SW480 (cell line): ENCODE results near the gene CENPK.
A peak's percentile ranks its signal among the peaks of the same experiment; 100 is the strongest.
"Not testable (repeated sequence)": the region's sequence is repeated elsewhere in the genome, so short reads cannot be mapped to it uniquely, and the experiment has no call there.

ENCODE experiments used
- DNase-seq: peaks from one replicate; pipeline ENCODE4 v3.0.0-alpha.2; 2016; ENCODE audit warnings: low spot score

The CENPK gene

GRCh38 chr5:65562731-65563701 lies at the start of gene CENPK, which contains the start of gene PPWD1:
Gene CENPK (minus strand): TSS chr5:65563168. CDS start chr5:65554907, 8,261 bp downstream.
Gene PPWD1 (plus strand): TSS chr5:65563296. CDS start chr5:65563311, 15 bp downstream.
- peak; percentile 93 for DNase-seq

GRCh38 chr5:65612298-65612907 lies 49.4 kb upstream of the CENPK start:
- DNase-seq: no peak

- no peak for DNase-seq
Measured at GRCh38 chr5:65611524-65611923, 48.6 kb upstream of the CENPK start.

GRCh38 chr5:65601761-65602160 lies 38.8 kb upstream of the CENPK start:
- DNase-seq: not testable (repeated sequence)

- DNase-seq: no peak
Measured at GRCh38 chr5:65588694-65589093, 25.7 kb upstream of the CENPK start.

- no peak for DNase-seq
Measured at GRCh38 chr5:65577141-65577540, 14.2 kb upstream of the CENPK start.

- no peak for DNase-seq
Measured at GRCh38 chr5:65570598-65571226, 7.7 kb upstream of the CENPK start.

- no peak for DNase-seq
Measured at GRCh38 chr5:65566505-65566904, 3.5 kb upstream of the CENPK start.

- DNase-seq: peak; percentile 21
Measured at GRCh38 chr5:65563777-65564176, 809 bp upstream of the CENPK start.

- DNase-seq: no peak
Measured at GRCh38 chr5:65556718-65557117, 6.2 kb downstream of the CENPK start.

GRCh38 chr5:65556181-65556580 lies 6.8 kb downstream of the CENPK start:
- no peak for DNase-seq

GRCh38 chr5:65555287-65555686 lies 7.7 kb downstream of the CENPK start:
- no peak for DNase-seq

GRCh38 chr5:65553941-65554340 lies 9.0 kb downstream of the CENPK start:
- DNase-seq: no peak

- no peak for DNase-seq
Measured at GRCh38 chr5:65548281-65548680, 14.7 kb downstream of the CENPK start.

- DNase-seq: no peak
Measured at GRCh38 chr5:65546141-65546540, 16.8 kb downstream of the CENPK start.

GRCh38 chr5:65544473-65544872 lies 18.5 kb downstream of the CENPK start:
- no peak for DNase-seq

GRCh38 chr5:65539827-65540226 lies 23.1 kb downstream of the CENPK start:
- DNase-seq: no peak

GRCh38 chr5:65535529-65535987 lies 27.4 kb downstream of the CENPK start:
- no peak for DNase-seq

- no peak for DNase-seq
Measured at GRCh38 chr5:65530904-65531303, 32.1 kb downstream of the CENPK start.

GRCh38 chr5:65525726-65526125 lies 37.2 kb downstream of the CENPK start:
- no peak for DNase-seq

GRCh38 chr5:65512170-65512937 lies 50.6 kb downstream of the CENPK start:
- no peak for DNase-seq

GRCh38 chr5:65508978-65509377 lies 54.0 kb downstream of the CENPK start:
- no peak for DNase-seq
